OCI-LY1 (cell line): ENCODE data around the gene POU2AF1.

Experiments used
- H2AFZ ChIP-seq: fragments of 200-600 bp; sonication (generic), shearing (Covaris generic); 2 replicates; pipeline ENCODE4 v1.6.0; 2014; ENCODE audit warnings: antibody characterized with exemption, mild to moderate bottlenecking, low read length
- H3F3A ChIP-seq: fragments of 200-600 bp; sonication (generic), shearing (Covaris generic); 2 replicates; pipeline ENCODE4 v1.6.0; 2014; ENCODE audit warnings: mild to moderate bottlenecking, antibody characterized with exemption, low read length, moderate library complexity; ENCODE audit not compliant: insufficient read depth
- H3K27ac ChIP-seq: fragments of 200-600 bp; sonication (generic); 2 replicates; pipeline ENCODE4 v1.5.1; 2014; ENCODE audit warnings: low read length, mixed run types, mild to moderate bottlenecking, low read depth; ENCODE audit not compliant: poor library complexity, severe bottlenecking
- H3K27me3 ChIP-seq: fragments of 200-600 bp; sonication (generic); 2 replicates; pipeline ENCODE4 v1.6.0; 2014; ENCODE audit warnings: antibody characterized with exemption, mild to moderate bottlenecking, low read length, moderate library complexity; ENCODE audit not compliant: insufficient read depth
- H3K36me3 ChIP-seq: fragments of 200-600 bp; sonication (generic); 2 replicates; pipeline ENCODE4 v1.6.1; 2014; ENCODE audit warnings: mild to moderate bottlenecking, antibody characterized with exemption, low read length, moderate library complexity, mixed read lengths; ENCODE audit not compliant: insufficient read depth
- H3K4me1 ChIP-seq: fragments of 200-600 bp; sonication (generic); 2 replicates; pipeline ENCODE4 v1.5.1; 2014; ENCODE audit warnings: mild to moderate bottlenecking, low read length, moderate library complexity; ENCODE audit not compliant: insufficient read depth, severe bottlenecking
- H3K4me2 ChIP-seq: fragments of 200-600 bp; sonication (generic), shearing (Covaris generic); 2 replicates; pipeline ENCODE4 v1.6.1; 2014; ENCODE audit warnings: low read length
- H3K4me3 ChIP-seq: fragments of 200-600 bp; sonication (generic); 2 replicates; pipeline ENCODE4 v1.5.1; 2014; ENCODE audit warnings: low read length, low read depth, mild to moderate bottlenecking, mixed read lengths; ENCODE audit not compliant: poor library complexity, severe bottlenecking
- H3K79me2 ChIP-seq: fragments of 200-600 bp; shearing (Covaris generic); 2 replicates; pipeline ENCODE4 v1.6.1; 2016; ENCODE audit warnings: mixed run types, low read length, mixed read lengths; ENCODE audit not compliant: insufficient read depth
- H3K9ac ChIP-seq: fragments of 200-600 bp; sonication (generic), shearing (Covaris generic); 2 replicates; pipeline ENCODE4 v1.6.1; 2014; ENCODE audit warnings: mild to moderate bottlenecking, low read length, mixed read lengths
- H3K9me2 ChIP-seq: fragments of 200-600 bp; sonication (generic), shearing (Covaris generic); 2 replicates; pipeline ENCODE4 v1.6.1; 2014; ENCODE audit warnings: low read depth, mild to moderate bottlenecking, low read length, mixed read lengths
- H3K9me3 ChIP-seq: fragments of 200-600 bp; shearing (Covaris generic); 2 replicates; pipeline ENCODE4 v1.6.1; 2014; ENCODE audit warnings: low read length, mixed read lengths
- H4K20me1 ChIP-seq: fragments of 200-600 bp; sonication (generic), shearing (Covaris generic); 2 replicates; pipeline ENCODE4 v1.6.0; 2016; ENCODE audit warnings: mild to moderate bottlenecking, low read length; ENCODE audit not compliant: insufficient read depth
- EZH2 ChIP-seq: fragments of 200-600 bp; sonication (generic), shearing (Covaris generic); IDR thresholded peaks from 2 replicates; pipeline ENCODE4 v1.8.0; 2017; ENCODE audit warnings: borderline replicate concordance, mixed run types, mild to moderate bottlenecking, antibody characterized with exemption, low read length, moderate library complexity, mixed read lengths
- TF ChIP-seq, protein P1 (sequence below): fragments of 200-600 bp; sonication (generic), shearing (Covaris generic); IDR thresholded peaks from 2 replicates; pipeline ENCODE4 v1.5.1; 2017; ENCODE audit warnings: mild to moderate bottlenecking, antibody characterized with exemption, low read length, moderate library complexity, mixed read lengths

The POU2AF1 gene

GRCh38 chr11:111388842-111389241 is 9.8 kb upstream of the POU2AF1 start:
- no peak for TF ChIP-seq EZH2
- TF ChIP-seq, protein P1, sequence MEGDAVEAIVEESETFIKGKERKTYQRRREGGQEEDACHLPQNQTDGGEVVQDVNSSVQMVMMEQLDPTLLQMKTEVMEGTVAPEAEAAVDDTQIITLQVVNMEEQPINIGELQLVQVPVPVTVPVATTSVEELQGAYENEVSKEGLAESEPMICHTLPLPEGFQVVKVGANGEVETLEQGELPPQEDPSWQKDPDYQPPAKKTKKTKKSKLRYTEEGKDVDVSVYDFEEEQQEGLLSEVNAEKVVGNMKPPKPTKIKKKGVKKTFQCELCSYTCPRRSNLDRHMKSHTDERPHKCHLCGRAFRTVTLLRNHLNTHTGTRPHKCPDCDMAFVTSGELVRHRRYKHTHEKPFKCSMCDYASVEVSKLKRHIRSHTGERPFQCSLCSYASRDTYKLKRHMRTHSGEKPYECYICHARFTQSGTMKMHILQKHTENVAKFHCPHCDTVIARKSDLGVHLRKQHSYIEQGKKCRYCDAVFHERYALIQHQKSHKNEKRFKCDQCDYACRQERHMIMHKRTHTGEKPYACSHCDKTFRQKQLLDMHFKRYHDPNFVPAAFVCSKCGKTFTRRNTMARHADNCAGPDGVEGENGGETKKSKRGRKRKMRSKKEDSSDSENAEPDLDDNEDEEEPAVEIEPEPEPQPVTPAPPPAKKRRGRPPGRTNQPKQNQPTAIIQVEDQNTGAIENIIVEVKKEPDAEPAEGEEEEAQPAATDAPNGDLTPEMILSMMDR, result no peak
- H2AFZ ChIP-seq, result peak overlapping the region; percentile 30; the same call in 1 of the 2 replicates
- no peaks in the 10 kb centered on the region for H3K27me3 ChIP-seq
- peak overlapping the region; percentile 69 for H3K27ac ChIP-seq
- peaks cover 6% of the 10 kb centered on the region; the same call in 1 of the 2 replicates for H3K36me3 ChIP-seq
- peak overlapping the region; percentile 5 for H3K4me3 ChIP-seq
- H3K9ac ChIP-seq, result peak overlapping the region; percentile 4; the same call in 1 of the 2 replicates
- no peaks in the 10 kb centered on the region for H3K79me2 ChIP-seq
- H3F3A ChIP-seq, result no peaks in the 10 kb centered on the region
- no peaks in the 10 kb centered on the region for H3K9me2 ChIP-seq
- peak overlapping the region; percentile 40 for H3K4me2 ChIP-seq
- no peaks in the 10 kb centered on the region for H4K20me1 ChIP-seq
- H3K9me3 ChIP-seq, result 0 out of 2 replicates have a peak, but pooled peaks cover 5% of the 10 kb centered on the region
- H3K4me1 ChIP-seq, result peaks cover 48% of the 10 kb centered on the region

GRCh38 chr11:111388420-111388819 is 9.3 kb upstream of the POU2AF1 start:
- no peaks in the 10 kb centered on the region for H3K9me2 ChIP-seq
- H3K4me3 ChIP-seq, result no peak overlapping the region
- H3K27me3 ChIP-seq, result no peaks in the 10 kb centered on the region
- H3F3A ChIP-seq, result no peaks in the 10 kb centered on the region
- no peak overlapping the region for H2AFZ ChIP-seq
- no peaks in the 10 kb centered on the region for H4K20me1 ChIP-seq
- H3K4me1 ChIP-seq, result peaks cover 44% of the 10 kb centered on the region
- TF ChIP-seq EZH2, result no peak
- TF ChIP-seq, protein P1, result no peak
- H3K79me2 ChIP-seq, result no peaks in the 10 kb centered on the region
- H3K9ac ChIP-seq, result no peak overlapping the region; the same call in 1 of the 2 replicates
- peak overlapping the region; percentile 69 for H3K27ac ChIP-seq
- peaks cover 6% of the 10 kb centered on the region; the same call in 1 of the 2 replicates for H3K36me3 ChIP-seq
- H3K4me2 ChIP-seq, result peak overlapping the region; percentile 40
- 0 out of 2 replicates have a peak, but pooled peaks cover 5% of the 10 kb centered on the region for H3K9me3 ChIP-seq

- Histone ChIP-seq H3K27me3 (no peaks in the 10 kb centered on the region), H4K20me1 (no peaks in the 10 kb centered on the region), H3K9me2 (no peaks in the 10 kb centered on the region), H3K9ac (no peak overlapping the region), H3K36me3 (peaks cover 6% of the 10 kb centered on the region; the same call in 1 of the 2 replicates), H3F3A (no peaks in the 10 kb centered on the region), H3K27ac (peak overlapping the region; percentile 16), H3K9me3 (0 out of 2 replicates have a peak, but pooled peaks cover 5% of the 10 kb centered on the region), H2AFZ (no peak overlapping the region), H3K4me1 (peaks cover 44% of the 10 kb centered on the region), H3K4me3 (no peak overlapping the region), H3K79me2 (no peaks in the 10 kb centered on the region), H3K4me2 (no peak overlapping the region)
- TF ChIP-seq EZH2, result no peak
- TF ChIP-seq, protein P1, result no peak
Observed at GRCh38 chr11:111387363-111387762, 8.3 kb upstream of the POU2AF1 start.
